Measurements from ENCODE around the gene PPP2R5C. TPM values are rescaled to one million over a fixed set of nuclear protein-coding genes. Genes with fewer than 3 reads are reported as not detected.
"Not testable (repeated sequence)": the region's sequence is repeated elsewhere in the genome, so short reads cannot be mapped to it uniquely, and the experiment has no call there.

Gene PPP2R5C
- total and polyA plus RNA-seq, 8 donors: 41.6 to 76.1 (median 55.9) TPM

GRCh38 chr14:101743701-101744100 is 17.8 kb upstream of the PPP2R5C start:
- no peak overlapping the region for H3K4me3 ChIP-seq
- no peaks in the 10 kb centered on the region for H3K27me3 ChIP-seq
- intact Hi-C loops (cut with DNase I): no loop called here
- no peaks in the 10 kb centered on the region for H3K36me3 ChIP-seq
- H3K4me1 ChIP-seq: no peaks in the 10 kb centered on the region
- H3K9me3 ChIP-seq: no peaks in the 10 kb centered on the region
- WGBS, 2 donors: 83 to 86% methylated on average over 6 of the region's 6 CpGs
- DNase-seq: no peak
- ATAC-seq: no peak
- no peak for FAIRE-seq
- no peak overlapping the region for H3K27ac ChIP-seq
- no peak for TF ChIP-seq CTCF (IDR thresholded peaks at IDR 0.05)

GRCh38 chr14:101744382-101744781 is 17.1 kb upstream of the PPP2R5C start:
- DNase-seq; H3K27ac ChIP-seq; H3K27me3 ChIP-seq; FAIRE-seq; H3K4me3 ChIP-seq; H3K9me3 ChIP-seq; H3K4me1 ChIP-seq; ATAC-seq; intact Hi-C loops (cut with DNase I); H3K36me3 ChIP-seq: not testable (repeated sequence)
- 71 to 83% methylated on average over 6 of the region's 6 CpGs for WGBS, 2 donors

- H3K36me3 ChIP-seq; H3K4me3 ChIP-seq; DNase-seq; H3K4me1 ChIP-seq; H3K27ac ChIP-seq; ATAC-seq; H3K27me3 ChIP-seq; FAIRE-seq; H3K9me3 ChIP-seq; intact Hi-C loops (cut with DNase I): not testable (repeated sequence)
- 39 to 40% methylated on average over 5 of the region's 5 CpGs for WGBS, 2 donors
These were observed 11.8 kb upstream of the PPP2R5C start for GRCh38 chr14:101749756-101750155.

GRCh38 chr14:101754893-101755292 is 6.6 kb upstream of the PPP2R5C start:
- no peak overlapping the region for H3K4me3 ChIP-seq
- DNase-seq: no peak
- 63 to 75% methylated on average over 4 of the region's 4 CpGs for WGBS, 2 donors
- no peak for FAIRE-seq
- ATAC-seq: no peak
- no peaks in the 10 kb centered on the region for H3K27me3 ChIP-seq
- H3K9me3 ChIP-seq: no peaks in the 10 kb centered on the region
- no peaks in the 10 kb centered on the region for H3K36me3 ChIP-seq
- TF ChIP-seq CTCF (IDR thresholded peaks at IDR 0.05): no peak
- H3K4me1 ChIP-seq: no peaks in the 10 kb centered on the region
- intact Hi-C loops (cut with DNase I): no loop called here
- H3K27ac ChIP-seq: no peak overlapping the region

- 66 to 76% methylated on average over 8 of the region's 8 CpGs for WGBS, 2 donors
- H3K4me3 ChIP-seq: no peak overlapping the region
- no peaks in the 10 kb centered on the region for H3K4me1 ChIP-seq
- TF ChIP-seq CTCF (IDR thresholded peaks at IDR 0.05): no peak
- H3K27me3 ChIP-seq: no peaks in the 10 kb centered on the region
- intact Hi-C loops (cut with DNase I): no loop called here
- DNase-seq: peak in 1 of 6 donors; percentile 44
- ATAC-seq: no peak
- no peak overlapping the region for H3K27ac ChIP-seq
- H3K9me3 ChIP-seq: no peaks in the 10 kb centered on the region
- H3K36me3 ChIP-seq: no peaks in the 10 kb centered on the region
- no peak for FAIRE-seq
These were observed 5.8 kb upstream of the PPP2R5C start for GRCh38 chr14:101755591-101756324.

GRCh38 chr14:101757064-101757838 is 4.3 kb upstream of the PPP2R5C start:
- no peak for TF ChIP-seq CTCF (IDR thresholded peaks at IDR 0.05)
- Histone ChIP-seq H3K27me3 (no peaks in the 10 kb centered on the region), H3K9me3 (no peaks in the 10 kb centered on the region), H3K36me3 (no peaks in the 10 kb centered on the region), H3K4me3 (no peak overlapping the region), H3K4me1 (no peaks in the 10 kb centered on the region), H3K27ac (no peak overlapping the region)
- peak in 1 of 6 donors; percentile 32 for DNase-seq
- 89 to 93% methylated on average over 14 of the region's 14 CpGs for WGBS, 2 donors
- no peak for FAIRE-seq
- intact Hi-C loops (cut with DNase I): no loop called here
- ATAC-seq: no peak

All from pancreas (tissue), 10 donors.